ENCODE measurements around the gene SEMA5A.

Gene SEMA5A

DNA sequence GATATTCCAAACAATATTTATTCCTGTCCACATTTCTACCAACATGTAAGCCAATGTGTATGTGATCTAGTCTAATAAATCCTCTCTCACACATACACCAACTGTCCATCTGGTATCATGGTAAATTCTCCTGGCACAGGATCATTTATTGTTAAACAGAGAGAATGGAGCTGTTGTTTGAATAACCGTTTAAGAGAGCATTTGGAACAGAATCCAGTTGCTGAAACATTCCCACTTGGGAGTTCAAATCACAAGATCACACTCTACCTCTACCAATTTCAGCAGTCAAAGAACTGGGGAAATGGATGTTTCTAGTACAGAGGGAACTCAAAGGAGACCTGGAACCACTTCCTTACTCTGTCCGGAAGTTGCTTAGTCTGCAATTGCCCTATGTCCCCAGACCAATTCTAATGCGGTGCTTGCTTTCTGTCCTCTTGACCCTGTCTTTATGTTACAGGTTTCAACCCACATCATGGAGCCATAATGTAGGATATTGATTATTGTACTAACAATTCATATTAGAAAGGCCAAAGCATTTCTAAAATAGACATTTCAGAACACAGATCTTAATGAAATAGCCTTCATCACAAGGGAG lies 488.4 kb downstream of the SEMA5A start:
- TF ChIP-seq CTCF (IDR thresholded peaks at IDR 0.05; ENCODE audit: control insufficient read depth, extremely low read depth, insufficient read depth), result no peak
- DNase-seq (ENCODE audit: low read depth), result no peak
- no peak overlapping the region for H3K4me3 ChIP-seq (ENCODE audit: low read depth, low read length)

- no peak for TF ChIP-seq CTCF (IDR thresholded peaks at IDR 0.05; ENCODE audit: control insufficient read depth, extremely low read depth, insufficient read depth)
- no peak overlapping the region for H3K4me3 ChIP-seq (ENCODE audit: low read depth, low read length)
- DNase-seq (ENCODE audit: low read depth), result no peak
These were observed 489.8 kb downstream of the SEMA5A start for GRCh38 chr5:9056046-9056445.

GRCh38 chr5:9054821-9055589 lies 490.9 kb downstream of the SEMA5A start:
- TF ChIP-seq CTCF (IDR thresholded peaks at IDR 0.05; ENCODE audit: control insufficient read depth, extremely low read depth, insufficient read depth), result no peak
- no peak overlapping the region for H3K4me3 ChIP-seq (ENCODE audit: low read depth, low read length)

GRCh38 chr5:9054322-9054721 lies 491.6 kb downstream of the SEMA5A start:
- no peak for TF ChIP-seq CTCF (IDR thresholded peaks at IDR 0.05; ENCODE audit: control insufficient read depth, extremely low read depth, insufficient read depth)
- H3K4me3 ChIP-seq (ENCODE audit: low read depth, low read length), result no peak overlapping the region
- DNase-seq (ENCODE audit: low read depth), result no peak

More at GRCh38 chr5:9054821-9055589, 490.9 kb downstream of the SEMA5A start:
- no peak for DNase-seq (ENCODE audit: low read depth)

- no peak overlapping the region for H3K4me3 ChIP-seq (ENCODE audit: low read depth, low read length)
- no peak for DNase-seq (ENCODE audit: low read depth)
- TF ChIP-seq CTCF (IDR thresholded peaks at IDR 0.05; ENCODE audit: control insufficient read depth, extremely low read depth, insufficient read depth), result no peak
These were observed 493.5 kb downstream of the SEMA5A start for GRCh38 chr5:9052421-9052820.

- no peak for TF ChIP-seq CTCF (IDR thresholded peaks at IDR 0.05; ENCODE audit: control insufficient read depth, extremely low read depth, insufficient read depth)
- H3K4me3 ChIP-seq (ENCODE audit: low read depth, low read length), result no peak overlapping the region
- DNase-seq (ENCODE audit: low read depth), result no peak
These were observed 494.1 kb downstream of the SEMA5A start for GRCh38 chr5:9051779-9052178.

All from LNCaP clone FGC (cell line).